Subcutaneous abdominal adipose tissue (tissue), 5 donors: Measurements from ENCODE around the gene HOXC11.

Experiments
- H3K27ac ChIP-seq: one replicate; pipeline ENCODE4 v1.7.0; 2013; ENCODE audit warnings: low read depth, mild to moderate bottlenecking, inconsistent platforms, low read length, moderate library complexity
- H3K27me3 ChIP-seq, 5 donors: one replicate each; pipeline ENCODE4 v1.7.0; 2013; ENCODE audit warnings: low read length in 5 of 5, inconsistent platforms in 1 of 5; ENCODE audit not compliant: control insufficient read depth in 5 of 5, insufficient read depth in 4 of 5
- H3K36me3 ChIP-seq, 5 donors: one replicate each; pipeline ENCODE4 v1.7.0; 2013; ENCODE audit warnings: low read length in 5 of 5; ENCODE audit not compliant: control insufficient read depth in 5 of 5, insufficient read depth in 5 of 5
- H3K4me1 ChIP-seq, 5 donors: one replicate each; pipeline ENCODE4 v1.7.0; 2013; ENCODE audit warnings: low read length in 5 of 5, mild to moderate bottlenecking in 3 of 5, moderate library complexity in 1 of 5; ENCODE audit not compliant: control insufficient read depth in 5 of 5, insufficient read depth in 5 of 5
- H3K4me3 ChIP-seq, 5 donors: one replicate each; pipeline ENCODE4 v1.7.0; 2013; ENCODE audit warnings: low read length in 5 of 5, low read depth in 1 of 5
- H3K9ac ChIP-seq, 5 donors: one replicate each; pipeline ENCODE4 v1.7.0; 2013; ENCODE audit warnings: low read length in 5 of 5, mild to moderate bottlenecking in 4 of 5, moderate library complexity in 3 of 5
- H3K9me3 ChIP-seq, 5 donors: one replicate each; pipeline ENCODE4 v1.7.0; 2013; ENCODE audit warnings: low read length in 5 of 5; ENCODE audit not compliant: control insufficient read depth in 5 of 5
- donor health status: healthy.
- donor health status: healthy.
- donor health status: healthy.
- donor health status: healthy.
- donor health status: healthy.

HOXC11 gene

GRCh38 chr12:53978477-53979356 lies 5.8 kb downstream of the HOXC11 start:
- Histone ChIP-seq H3K27me3 (peaks cover 14 to 78% (median 57%) of the 10 kb centered on the region in 5 donors), H3K9me3 (no peaks in the 10 kb centered on the region), H3K36me3 (no peaks in the 10 kb centered on the region), H3K9ac (no peak overlapping the region), H3K4me1 (peaks cover 0 to 21% (median 19%) of the 10 kb centered on the region in 5 donors), H3K27ac (no peak overlapping the region), H3K4me3 (no peak overlapping the region)

- peaks cover 14 to 83% (median 58%) of the 10 kb centered on the region in 5 donors for H3K27me3 ChIP-seq
- no peak overlapping the region for H3K27ac ChIP-seq
- H3K9ac ChIP-seq = no peak overlapping the region
- no peaks in the 10 kb centered on the region for H3K36me3 ChIP-seq
- no peak overlapping the region for H3K4me3 ChIP-seq
- H3K4me1 ChIP-seq = peaks cover 0 to 14% (median 12%) of the 10 kb centered on the region in 5 donors
- no peaks in the 10 kb centered on the region for H3K9me3 ChIP-seq
These were observed 7.3 kb downstream of the HOXC11 start for GRCh38 chr12:53980104-53980801.

GRCh38 chr12:53980802-53981496 lies 8.0 kb downstream of the HOXC11 start:
- H3K36me3 ChIP-seq = no peaks in the 10 kb centered on the region
- H3K9me3 ChIP-seq = no peaks in the 10 kb centered on the region
- H3K27me3 ChIP-seq = peaks cover 14 to 80% (median 61%) of the 10 kb centered on the region in 5 donors
- H3K27ac ChIP-seq = no peak overlapping the region
- peaks cover 0 to 18% (median 15%) of the 10 kb centered on the region in 5 donors for H3K4me1 ChIP-seq
- no peak overlapping the region for H3K4me3 ChIP-seq
- H3K9ac ChIP-seq = no peak overlapping the region

- H3K36me3 ChIP-seq = no peaks in the 10 kb centered on the region
- no peak overlapping the region for H3K27ac ChIP-seq
- no peak overlapping the region for H3K4me3 ChIP-seq
- H3K27me3 ChIP-seq = peaks cover 9 to 78% (median 60%) of the 10 kb centered on the region in 5 donors
- no peaks in the 10 kb centered on the region for H3K9me3 ChIP-seq
- peaks cover 2 to 27% (median 24%) of the 10 kb centered on the region in 5 donors for H3K4me1 ChIP-seq
- H3K9ac ChIP-seq = no peak overlapping the region
These were observed 9.0 kb downstream of the HOXC11 start for GRCh38 chr12:53981634-53982565.

GRCh38 chr12:53982648-53983567 lies 10.0 kb downstream of the HOXC11 start:
- no peak overlapping the region for H3K9ac ChIP-seq
- no peaks in the 10 kb centered on the region for H3K9me3 ChIP-seq
- peaks cover 7 to 37% (median 28%) of the 10 kb centered on the region in 5 donors for H3K4me1 ChIP-seq
- H3K27me3 ChIP-seq = peaks cover 2 to 68% (median 50%) of the 10 kb centered on the region in 5 donors
- no peaks in the 10 kb centered on the region for H3K36me3 ChIP-seq
- no peak overlapping the region for H3K27ac ChIP-seq
- H3K4me3 ChIP-seq = peak overlapping the region in 1 of 5 donors; percentile 40

- no peak overlapping the region for H3K27ac ChIP-seq
- H3K36me3 ChIP-seq = no peaks in the 10 kb centered on the region
- H3K4me1 ChIP-seq = peaks cover 7 to 44% (median 35%) of the 10 kb centered on the region in 5 donors
- H3K9me3 ChIP-seq = no peaks in the 10 kb centered on the region
- H3K4me3 ChIP-seq = peak overlapping the region in 2 of 5 donors; percentile 40 to 51
- peak overlapping the region in 1 of 5 donors; percentile 72 for H3K9ac ChIP-seq
- peaks cover 0 to 65% (median 50%) of the 10 kb centered on the region in 5 donors for H3K27me3 ChIP-seq
These were observed 10.6 kb downstream of the HOXC11 start for GRCh38 chr12:53983568-53983949.

GRCh38 chr12:53983950-53984572 lies 11.1 kb downstream of the HOXC11 start:
- peak overlapping the region in 1 of 5 donors; percentile 72 for H3K9ac ChIP-seq
- H3K4me3 ChIP-seq = peak overlapping the region in 2 of 5 donors; percentile 40 to 51
- H3K36me3 ChIP-seq = no peaks in the 10 kb centered on the region
- H3K4me1 ChIP-seq = peaks cover 7 to 49% (median 40%) of the 10 kb centered on the region in 5 donors
- H3K27ac ChIP-seq = peak overlapping the region; percentile 50
- no peaks in the 10 kb centered on the region for H3K9me3 ChIP-seq
- peaks cover 0 to 66% (median 48%) of the 10 kb centered on the region in 5 donors for H3K27me3 ChIP-seq

GRCh38 chr12:53984901-53985691 lies 12.2 kb downstream of the HOXC11 start, which contains the start of gene HOXC10:
Gene HOXC10, plus strand, starts transcription at chr12:53985146. Its CDS starts 114 bp downstream, at chr12:53985260.
- Histone ChIP-seq H3K36me3 (no peaks in the 10 kb centered on the region), H3K4me1 (peaks cover 7 to 57% (median 46%) of the 10 kb centered on the region in 5 donors), H3K4me3 (peak within 1 kb of the TSS; percentile 57 to 74 (median 71)), H3K9ac (peak within 1 kb of the TSS in 4 of 5 donors; percentile 56 to 79 (median 68)), H3K27me3 (peaks cover 0 to 65% (median 40%) of the 10 kb centered on the region in 5 donors), H3K9me3 (no peaks in the 10 kb centered on the region), H3K27ac (peak within 1 kb of the TSS; percentile 78)
